ENCODE data around the gene ATP13A5.

ATP13A5 gene

GRCh38 chr3:193269343-193270028, 109.1 kb downstream of the ATP13A5 start:
- no peaks in the 10 kb centered on the region for H3K4me1 ChIP-seq (ENCODE audit: control insufficient read depth, insufficient read depth, low read length)
- no peak overlapping the region for H3K27ac ChIP-seq (ENCODE audit: insufficient read depth, low read depth, low read length, poor library complexity, severe bottlenecking)
- no peaks in the 10 kb centered on the region for H3K27me3 ChIP-seq (ENCODE audit: control insufficient read depth, insufficient read depth, low read length, poor library complexity, severe bottlenecking)
- no peaks in the 10 kb centered on the region for H3K9me3 ChIP-seq (ENCODE audit: control insufficient read depth, low read length)
- no peak overlapping the region for H3K4me3 ChIP-seq (ENCODE audit: insufficient read depth, low read depth, low read length)
- WGBS, 2 experiments, result 94% methylated on average over 3 of the region's 3 CpGs
- no peaks in the 10 kb centered on the region for H3K36me3 ChIP-seq (ENCODE audit: control insufficient read depth, insufficient read depth, low read length)

GRCh38 chr3:193262707-193263106, 115.8 kb downstream of the ATP13A5 start:
- Histone ChIP-seq H3K36me3 (ENCODE audit: control insufficient read depth, insufficient read depth, low read length) (no peaks in the 10 kb centered on the region), H3K4me1 (ENCODE audit: control insufficient read depth, insufficient read depth, low read length) (no peaks in the 10 kb centered on the region), H3K27ac (ENCODE audit: insufficient read depth, low read depth, low read length, poor library complexity, severe bottlenecking) (no peak overlapping the region), H3K27me3 (ENCODE audit: control insufficient read depth, insufficient read depth, low read length, poor library complexity, severe bottlenecking) (no peaks in the 10 kb centered on the region), H3K9me3 (ENCODE audit: control insufficient read depth, low read length) (no peaks in the 10 kb centered on the region), H3K4me3 (ENCODE audit: insufficient read depth, low read depth, low read length) (no peak overlapping the region)
- 89 to 90% methylated on average over 2 to 5 of the region's 5 CpGs for WGBS, 2 experiments

GRCh38 chr3:193261970-193262369, 116.6 kb downstream of the ATP13A5 start:
- Histone ChIP-seq H3K36me3 (ENCODE audit: control insufficient read depth, insufficient read depth, low read length) (no peaks in the 10 kb centered on the region), H3K4me3 (ENCODE audit: insufficient read depth, low read depth, low read length) (no peak overlapping the region), H3K27me3 (ENCODE audit: control insufficient read depth, insufficient read depth, low read length, poor library complexity, severe bottlenecking) (no peaks in the 10 kb centered on the region), H3K27ac (ENCODE audit: insufficient read depth, low read depth, low read length, poor library complexity, severe bottlenecking) (no peak overlapping the region), H3K9me3 (ENCODE audit: control insufficient read depth, low read length) (no peaks in the 10 kb centered on the region), H3K4me1 (ENCODE audit: control insufficient read depth, insufficient read depth, low read length) (no peaks in the 10 kb centered on the region)
- WGBS, 2 experiments, result 97 to 100% methylated on average over 1 of the region's 1 CpG

DNA sequence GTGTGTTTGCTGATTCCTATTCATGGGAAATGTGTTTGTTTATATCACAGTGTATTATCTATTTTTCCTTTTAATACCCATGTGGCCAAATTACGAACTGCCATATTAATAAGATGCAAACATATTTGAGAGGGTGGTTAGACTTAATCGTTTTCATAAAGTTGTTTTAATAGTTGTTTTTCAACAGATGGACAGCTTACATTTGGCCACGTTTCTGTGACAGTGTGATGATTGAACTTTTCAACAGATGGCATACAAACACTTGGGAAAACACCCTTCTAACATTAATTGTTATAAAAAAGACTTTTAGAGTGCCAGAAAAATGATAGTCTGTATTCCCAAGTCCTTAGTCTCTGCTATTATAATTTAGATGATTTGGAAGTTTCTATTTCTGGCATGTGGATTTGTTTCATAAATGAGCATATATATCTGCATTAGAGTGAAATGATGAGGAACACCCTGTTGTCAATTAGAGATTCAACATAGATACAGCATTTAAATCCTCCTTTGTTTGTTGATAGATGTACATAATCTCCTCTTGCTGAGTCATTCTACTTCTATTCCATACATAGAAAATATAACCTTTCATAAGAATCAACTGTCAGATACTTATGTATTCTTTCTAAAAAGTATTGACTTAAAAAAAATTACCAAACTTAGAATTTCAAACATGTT, 124.4 kb downstream of the ATP13A5 start:
- 80 to 94% methylated on average over 1 to 3 of the region's 3 CpGs for WGBS, 2 experiments
- H3K9me3 ChIP-seq (ENCODE audit: control insufficient read depth, low read length), result peaks cover under 1% of the 10 kb centered on the region
- H3K4me3 ChIP-seq (ENCODE audit: insufficient read depth, low read depth, low read length), result no peak overlapping the region
- no peaks in the 10 kb centered on the region for H3K27me3 ChIP-seq (ENCODE audit: control insufficient read depth, insufficient read depth, low read length, poor library complexity, severe bottlenecking)
- H3K36me3 ChIP-seq (ENCODE audit: control insufficient read depth, insufficient read depth, low read length), result no peaks in the 10 kb centered on the region
- no peaks in the 10 kb centered on the region for H3K4me1 ChIP-seq (ENCODE audit: control insufficient read depth, insufficient read depth, low read length)
- no peak overlapping the region for H3K27ac ChIP-seq (ENCODE audit: insufficient read depth, low read depth, low read length, poor library complexity, severe bottlenecking)

DNA sequence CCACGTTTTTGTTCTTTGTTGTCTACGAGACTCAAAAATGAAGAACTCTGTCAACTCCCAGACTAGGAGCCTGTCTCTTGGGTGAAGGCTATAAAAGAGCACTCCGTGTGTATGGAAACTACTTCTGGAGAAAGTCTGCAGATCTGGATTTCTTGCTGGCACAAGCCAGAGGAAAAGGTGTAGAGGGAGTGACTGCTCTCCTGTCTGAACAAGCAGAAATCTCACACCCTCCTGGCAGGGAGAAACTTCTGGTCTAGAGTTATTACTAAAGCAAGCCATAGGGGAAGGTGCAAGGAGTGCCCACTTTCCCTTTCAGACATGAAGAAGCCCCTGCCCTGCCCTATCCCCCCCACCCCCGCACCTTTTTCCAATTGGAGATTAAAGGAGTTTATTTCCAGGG, 128.1 kb downstream of the ATP13A5 start:
- H3K36me3 ChIP-seq (ENCODE audit: control insufficient read depth, insufficient read depth, low read length), result no peaks in the 10 kb centered on the region
- WGBS, 2 experiments, result 90 to 91% methylated on average over 3 to 4 of the region's 4 CpGs
- H3K4me3 ChIP-seq (ENCODE audit: insufficient read depth, low read depth, low read length), result no peak overlapping the region
- H3K27me3 ChIP-seq (ENCODE audit: control insufficient read depth, insufficient read depth, low read length, poor library complexity, severe bottlenecking), result no peaks in the 10 kb centered on the region
- H3K27ac ChIP-seq (ENCODE audit: insufficient read depth, low read depth, low read length, poor library complexity, severe bottlenecking), result no peak overlapping the region
- peaks cover 3% of the 10 kb centered on the region for H3K9me3 ChIP-seq (ENCODE audit: control insufficient read depth, low read length)
- H3K4me1 ChIP-seq (ENCODE audit: control insufficient read depth, insufficient read depth, low read length), result no peaks in the 10 kb centered on the region

DNA sequence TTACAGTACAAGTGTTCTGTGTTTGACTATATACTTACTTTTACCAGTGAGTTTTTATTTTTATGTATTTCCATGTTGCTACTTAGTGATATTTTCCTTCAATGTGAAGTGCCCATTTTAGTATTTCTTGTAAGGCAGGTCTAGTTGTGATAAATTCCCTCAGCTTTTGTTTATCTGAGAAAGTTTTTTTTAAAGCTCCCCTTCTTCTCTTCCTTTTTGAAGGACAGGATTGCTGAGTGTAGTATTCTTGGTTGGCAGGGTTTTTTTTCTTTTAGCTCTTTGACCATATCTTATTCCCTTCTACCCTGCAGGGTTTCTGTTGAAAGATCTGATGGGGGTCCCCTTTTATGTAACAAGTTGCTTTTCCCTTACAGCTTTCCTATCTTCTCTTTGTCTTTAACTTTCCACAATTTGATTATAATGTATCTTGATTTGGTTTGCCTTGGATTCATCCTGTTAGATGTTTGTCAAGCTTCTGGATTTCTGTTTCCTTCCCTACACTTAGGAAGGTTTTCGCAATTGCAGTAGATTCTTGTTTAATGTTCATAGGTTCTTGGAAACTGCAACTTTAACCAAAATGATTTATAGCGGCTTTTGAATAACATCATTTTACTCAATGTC, 129.6 kb downstream of the ATP13A5 start:
- no peaks in the 10 kb centered on the region for H3K4me1 ChIP-seq (ENCODE audit: control insufficient read depth, insufficient read depth, low read length)
- H3K4me3 ChIP-seq (ENCODE audit: insufficient read depth, low read depth, low read length), result no peak overlapping the region
- 100% methylated on average over 1 of the region's 2 CpGs; no CpG with 5 or more reads in 1 of the 2 experiments for whole genome bisulfite sequencing, 2 experiments
- peaks cover 3% of the 10 kb centered on the region for H3K9me3 ChIP-seq (ENCODE audit: control insufficient read depth, low read length)
- no peaks in the 10 kb centered on the region for H3K27me3 ChIP-seq (ENCODE audit: control insufficient read depth, insufficient read depth, low read length, poor library complexity, severe bottlenecking)
- H3K27ac ChIP-seq (ENCODE audit: insufficient read depth, low read depth, low read length, poor library complexity, severe bottlenecking), result no peak overlapping the region
- no peaks in the 10 kb centered on the region for H3K36me3 ChIP-seq (ENCODE audit: control insufficient read depth, insufficient read depth, low read length)

- peaks cover 22% of the 10 kb centered on the region for H3K27me3 ChIP-seq (ENCODE audit: control insufficient read depth, insufficient read depth, low read length, poor library complexity, severe bottlenecking)
- H3K36me3 ChIP-seq (ENCODE audit: control insufficient read depth, insufficient read depth, low read length), result no peaks in the 10 kb centered on the region
- WGBS, 2 experiments, result 92% methylated on average over 3 of the region's 3 CpGs
- H3K4me3 ChIP-seq (ENCODE audit: insufficient read depth, low read depth, low read length), result no peak overlapping the region
- H3K27ac ChIP-seq (ENCODE audit: insufficient read depth, low read depth, low read length, poor library complexity, severe bottlenecking), result no peak overlapping the region
- H3K9me3 ChIP-seq (ENCODE audit: control insufficient read depth, low read length), result no peaks in the 10 kb centered on the region
- H3K4me1 ChIP-seq (ENCODE audit: control insufficient read depth, insufficient read depth, low read length), result no peaks in the 10 kb centered on the region
Measured at GRCh38 chr3:193243571-193243970, 135.0 kb downstream of the ATP13A5 start.

DNA sequence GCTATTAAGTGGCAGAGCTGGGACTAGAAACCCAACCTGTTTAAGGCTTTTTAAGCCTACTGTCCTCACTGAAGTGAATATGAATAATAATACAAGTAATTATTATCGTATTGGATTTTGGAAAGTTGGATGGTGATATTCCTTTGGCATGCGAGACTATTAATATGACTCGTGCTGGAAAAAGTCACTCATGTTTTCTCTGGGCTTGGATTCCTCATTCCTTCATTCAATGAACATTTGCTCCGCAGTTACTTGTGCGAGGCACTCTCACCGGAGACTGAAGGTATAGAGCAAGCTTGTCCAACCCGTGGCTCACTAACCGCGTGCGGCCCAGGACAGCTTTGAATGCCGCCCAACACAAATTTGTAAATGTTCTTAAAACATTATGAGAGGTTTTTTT, 136.8 kb downstream of the ATP13A5 start:
- Histone ChIP-seq H3K27ac (ENCODE audit: insufficient read depth, low read depth, low read length, poor library complexity, severe bottlenecking) (no peak overlapping the region), H3K4me3 (ENCODE audit: insufficient read depth, low read depth, low read length) (peak overlapping the region; percentile 56)
- 93 to 95% methylated on average over 11 of the region's 11 CpGs for WGBS, 2 experiments

DNA sequence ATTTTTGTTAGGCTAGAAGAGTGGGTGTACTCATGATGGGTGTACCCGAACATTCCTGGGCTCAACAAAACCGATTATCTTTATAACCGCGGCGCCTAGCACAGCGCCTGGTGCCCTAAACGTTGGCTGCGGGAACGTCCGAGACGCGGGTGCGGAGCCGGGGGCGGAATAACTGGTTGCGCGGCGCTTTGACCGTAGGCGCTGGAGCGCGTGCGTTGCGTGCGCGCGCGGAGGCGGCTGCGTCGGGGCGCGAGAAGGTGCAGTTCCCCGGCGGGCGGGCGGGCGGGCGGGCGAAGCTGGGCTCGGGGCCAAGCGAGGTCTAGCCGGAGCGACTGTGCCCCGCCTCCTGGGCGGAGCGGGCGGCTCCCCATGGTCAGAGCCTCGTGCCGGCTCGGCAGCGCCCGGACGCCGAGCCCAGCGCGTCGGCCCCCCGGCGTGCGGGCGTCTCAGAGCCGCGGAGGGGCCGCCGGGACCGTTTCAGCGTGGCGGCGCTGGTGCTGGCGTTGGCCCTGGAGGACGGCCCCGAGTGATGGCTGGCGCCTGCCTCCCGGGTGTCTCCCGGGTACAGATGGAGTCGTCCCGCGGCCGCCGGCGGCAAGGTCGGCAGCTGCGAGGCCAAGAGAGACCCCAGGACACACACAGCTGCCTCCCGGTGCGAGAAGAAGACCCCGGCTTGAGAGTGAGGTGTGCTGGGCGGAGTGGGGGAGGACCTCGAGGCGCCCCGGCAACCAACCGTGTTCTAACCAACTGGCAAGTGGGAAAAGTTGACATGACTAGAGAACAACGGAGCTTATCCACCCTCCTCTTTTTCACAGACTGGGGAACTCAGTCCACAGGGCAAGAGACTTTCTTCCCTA, 137.5 kb downstream of the ATP13A5 start, which contains the start of gene PLAAT1:
Gene PLAAT1, plus strand, starts transcription at position 373 of the 857 bp plus-strand sequence. CDS start 14,429 bp downstream, outside the sequence.
- H3K4me3 ChIP-seq (ENCODE audit: insufficient read depth, low read depth, low read length), result peak within 1 kb of the TSS; percentile 56
- H3K36me3 ChIP-seq (ENCODE audit: control insufficient read depth, insufficient read depth, low read length), result no peaks in the 10 kb centered on the region
- peaks cover 22% of the 10 kb centered on the region for H3K27me3 ChIP-seq (ENCODE audit: control insufficient read depth, insufficient read depth, low read length, poor library complexity, severe bottlenecking)
- H3K4me1 ChIP-seq (ENCODE audit: control insufficient read depth, insufficient read depth, low read length), result no peaks in the 10 kb centered on the region
- H3K9me3 ChIP-seq (ENCODE audit: control insufficient read depth, low read length), result no peaks in the 10 kb centered on the region
- H3K27ac ChIP-seq (ENCODE audit: insufficient read depth, low read depth, low read length, poor library complexity, severe bottlenecking), result no peak within 1 kb of the TSS
- WGBS, 2 experiments, result 1% methylated on average over 93 of the region's 93 CpGs

More for the DNA sequence above, 136.8 kb downstream of the ATP13A5 start:
- Histone ChIP-seq H3K36me3 (ENCODE audit: control insufficient read depth, insufficient read depth, low read length) (no peaks in the 10 kb centered on the region), H3K27me3 (ENCODE audit: control insufficient read depth, insufficient read depth, low read length, poor library complexity, severe bottlenecking) (peaks cover 22% of the 10 kb centered on the region), H3K9me3 (ENCODE audit: control insufficient read depth, low read length) (no peaks in the 10 kb centered on the region), H3K4me1 (ENCODE audit: control insufficient read depth, insufficient read depth, low read length) (no peaks in the 10 kb centered on the region)
